Stimulated activated CD4-positive, alpha-beta T cell treated with anti-CD3 and anti-CD28 coated beads, TNF-alpha, amount 100 ng/mL, for 1 hour (primary cell): ENCODE results near the gene MMP24.
A peak's percentile ranks its signal among the peaks of the same experiment; 100 is the strongest.

ENCODE experiments used
- DNase-seq, 3 donors: peaks; one replicate each; pipeline ENCODE4 v3.0.0-alpha.2; 2020; ENCODE audit warnings: low read depth in 3 of 3, low spot score in 1 of 3

Gene MMP24

DNA sequence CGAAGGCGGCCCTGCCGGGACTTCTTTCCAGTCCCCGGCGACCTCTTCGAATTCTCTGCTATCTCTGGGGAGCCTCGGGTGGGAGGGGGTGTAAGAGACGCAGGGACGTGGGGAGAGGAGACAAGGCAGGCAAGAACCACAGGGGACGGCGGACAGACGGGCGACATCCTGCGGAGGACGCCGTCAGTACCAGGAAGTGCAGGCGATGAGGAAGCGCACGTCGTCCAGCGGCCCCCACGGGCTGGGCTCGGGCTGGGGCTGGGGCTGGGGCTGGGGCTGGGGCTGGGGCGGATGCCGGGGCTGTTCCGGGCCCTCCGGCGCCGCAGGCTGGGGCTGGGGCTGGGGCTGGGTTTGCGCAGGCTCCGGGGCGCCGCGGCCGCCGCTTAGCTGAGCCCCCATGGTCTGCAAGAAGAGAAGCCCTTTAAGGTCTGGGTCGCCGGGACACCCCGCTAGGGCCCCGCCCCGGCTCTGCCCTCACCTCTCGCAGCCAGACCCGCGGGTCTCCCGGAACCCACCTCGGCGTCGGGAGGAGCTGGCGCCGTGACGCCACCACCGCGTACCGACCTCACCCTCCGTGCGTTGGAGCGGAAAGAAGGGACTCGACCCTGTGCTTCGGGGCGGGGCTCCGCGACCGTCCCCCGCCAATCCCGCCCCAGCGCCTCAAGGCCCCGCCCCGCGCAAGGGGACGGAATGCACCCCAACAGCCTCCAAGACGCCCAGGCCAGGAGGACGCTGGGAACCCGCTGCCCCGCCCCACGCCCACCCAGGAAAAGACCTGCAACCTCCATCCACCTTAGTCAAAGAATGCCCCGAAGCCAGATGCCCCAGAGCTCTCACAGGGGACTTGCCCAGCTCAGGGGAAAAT is 51.3 kb downstream of the MMP24 start, which contains the start of gene MMP24OS:
Gene MMP24OS (minus strand): TSS at position 592 of the 865 bp plus-strand sequence. CDS start 193 bp downstream, at position 399.
- peak; percentile 69 to 78 (median 70) for DNase-seq

DNA sequence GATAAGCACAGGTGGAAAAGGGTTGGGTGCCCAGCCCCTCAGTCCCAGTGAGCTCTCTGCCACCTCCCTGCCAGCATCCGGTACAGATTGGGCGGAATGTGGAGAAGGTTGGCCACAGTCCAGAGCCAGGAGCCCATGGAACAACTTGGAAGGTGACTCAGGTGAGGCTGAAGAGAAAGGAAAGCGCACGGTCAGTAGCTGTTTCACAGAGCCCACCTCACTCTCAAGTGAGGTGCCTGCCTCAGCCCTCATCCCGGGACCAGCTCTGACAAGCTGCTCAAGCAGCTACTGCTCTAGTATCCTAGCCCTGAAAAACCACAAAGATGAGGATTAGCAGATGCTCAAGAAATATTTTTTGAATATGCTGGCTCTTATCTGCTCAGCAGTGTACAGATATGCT is 52.5 kb downstream of the MMP24 start:
- no peak for DNase-seq

DNA sequence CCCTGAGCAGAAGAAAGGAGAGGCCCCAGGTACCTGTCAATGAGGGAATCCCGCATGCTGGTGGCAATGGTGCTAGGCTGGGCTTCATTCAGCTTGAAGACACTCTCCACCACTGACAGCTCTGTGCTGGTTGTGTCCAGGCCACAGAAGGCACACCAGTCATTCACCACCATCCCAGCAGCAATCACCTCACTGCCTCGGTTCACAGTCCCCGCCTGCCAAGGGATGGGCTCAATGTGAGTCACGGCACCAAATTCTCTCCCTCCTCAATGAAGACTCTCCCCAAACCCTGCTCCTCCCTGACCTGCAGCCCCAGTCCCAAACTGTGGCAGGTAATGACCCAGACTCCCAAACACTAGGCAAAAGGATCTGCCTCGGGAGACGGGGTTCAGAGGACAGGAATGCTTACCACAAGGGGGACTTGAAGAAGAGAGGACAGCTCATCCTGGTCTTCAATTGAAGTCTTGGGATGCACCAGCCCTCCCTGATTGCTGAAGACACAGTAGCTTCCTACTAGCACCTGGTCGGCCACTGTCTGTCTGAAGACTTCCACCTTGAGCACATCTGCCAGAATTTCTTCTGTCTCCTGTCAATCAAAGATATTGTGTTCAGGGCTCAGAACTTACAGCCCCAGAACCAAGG is 53.2 kb downstream of the MMP24 start:
- DNase-seq = no peak

DNA sequence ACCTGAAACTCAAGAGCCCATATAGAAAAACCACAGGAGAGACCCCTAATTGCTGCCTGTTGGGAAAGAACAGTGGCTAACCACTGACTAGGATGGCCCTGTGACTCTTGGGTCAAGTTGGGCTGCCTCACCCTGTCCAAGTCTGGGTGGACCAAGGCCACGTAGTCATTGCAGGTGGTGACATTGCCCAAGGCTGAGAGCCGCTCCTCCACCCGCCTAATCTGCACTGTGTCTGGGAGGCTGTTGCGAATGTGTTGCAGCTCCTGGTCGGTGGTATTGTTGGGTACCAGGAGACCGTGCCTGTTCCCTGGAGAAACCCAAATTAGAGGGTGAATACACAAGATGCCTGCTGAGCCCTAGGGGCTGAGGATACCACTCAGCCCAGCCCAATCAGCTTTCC is 54.0 kb downstream of the MMP24 start:
- no peak for DNase-seq

DNA sequence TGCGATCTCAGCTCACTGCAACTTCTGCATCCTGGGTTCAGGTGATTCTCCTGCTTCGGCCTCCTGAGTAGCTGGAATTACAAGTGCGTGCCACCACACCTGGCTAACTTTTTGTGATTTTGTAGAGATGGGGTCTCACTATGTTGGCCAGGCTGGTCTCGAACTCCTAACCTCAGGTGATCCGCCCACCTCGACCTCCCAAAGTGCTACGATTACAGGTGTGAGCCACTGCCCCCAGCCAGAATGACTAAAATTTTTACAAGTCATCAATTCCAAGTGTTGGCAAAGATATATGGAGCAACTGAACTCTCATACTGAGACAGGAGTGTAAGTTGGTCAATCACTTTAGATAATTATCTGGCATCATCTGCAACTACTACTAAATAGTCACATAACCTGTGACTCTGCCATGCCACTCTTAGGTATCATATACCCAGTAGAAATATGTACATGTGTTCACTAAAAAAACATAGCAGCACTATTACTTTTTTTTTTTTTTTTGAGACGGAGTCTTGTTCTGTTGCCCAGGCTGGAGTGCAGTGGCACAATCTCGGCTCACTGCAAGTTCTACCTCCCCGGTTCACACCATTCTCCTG is 55.1 kb downstream of the MMP24 start:
- no peak for DNase-seq

DNA sequence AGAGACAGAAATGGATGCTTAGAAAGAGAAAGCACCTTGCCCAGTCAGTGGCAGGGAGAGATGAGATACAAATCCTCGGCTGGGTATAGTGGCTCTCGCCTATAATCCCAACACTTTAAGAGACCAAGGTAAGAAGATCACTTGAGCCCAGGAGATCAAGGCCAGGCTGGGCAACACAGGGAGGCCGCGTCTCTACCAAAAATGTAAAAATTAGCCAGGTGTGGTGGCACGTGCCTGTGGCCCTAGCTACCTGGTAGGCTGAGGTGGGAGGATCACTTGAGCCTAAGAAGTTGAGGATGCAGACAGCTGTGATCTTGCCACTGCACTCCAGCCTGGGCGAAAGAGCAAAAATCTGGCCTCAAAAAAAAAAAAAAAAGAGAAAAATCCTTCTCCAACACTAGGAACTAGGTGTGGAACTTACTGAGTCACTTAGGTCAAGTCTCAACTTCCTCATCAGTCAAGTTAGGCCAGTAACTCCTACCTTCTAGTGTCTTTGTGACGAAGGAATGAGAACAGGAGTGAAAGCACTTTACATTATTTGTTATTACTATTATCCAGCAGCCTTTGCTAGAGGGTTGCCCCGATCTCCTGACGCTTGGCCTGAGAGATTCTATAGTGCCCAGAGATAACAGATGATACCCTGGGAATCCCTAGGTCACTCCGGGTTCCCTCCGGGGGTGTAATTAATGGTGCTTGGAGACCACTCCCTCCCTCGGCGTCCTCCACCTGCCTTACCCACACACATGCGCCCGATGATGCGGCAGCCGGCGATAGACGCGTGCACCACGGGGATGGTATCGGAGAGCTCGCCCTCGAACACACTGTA is 57.2 kb downstream of the MMP24 start:
- no peak for DNase-seq

DNA sequence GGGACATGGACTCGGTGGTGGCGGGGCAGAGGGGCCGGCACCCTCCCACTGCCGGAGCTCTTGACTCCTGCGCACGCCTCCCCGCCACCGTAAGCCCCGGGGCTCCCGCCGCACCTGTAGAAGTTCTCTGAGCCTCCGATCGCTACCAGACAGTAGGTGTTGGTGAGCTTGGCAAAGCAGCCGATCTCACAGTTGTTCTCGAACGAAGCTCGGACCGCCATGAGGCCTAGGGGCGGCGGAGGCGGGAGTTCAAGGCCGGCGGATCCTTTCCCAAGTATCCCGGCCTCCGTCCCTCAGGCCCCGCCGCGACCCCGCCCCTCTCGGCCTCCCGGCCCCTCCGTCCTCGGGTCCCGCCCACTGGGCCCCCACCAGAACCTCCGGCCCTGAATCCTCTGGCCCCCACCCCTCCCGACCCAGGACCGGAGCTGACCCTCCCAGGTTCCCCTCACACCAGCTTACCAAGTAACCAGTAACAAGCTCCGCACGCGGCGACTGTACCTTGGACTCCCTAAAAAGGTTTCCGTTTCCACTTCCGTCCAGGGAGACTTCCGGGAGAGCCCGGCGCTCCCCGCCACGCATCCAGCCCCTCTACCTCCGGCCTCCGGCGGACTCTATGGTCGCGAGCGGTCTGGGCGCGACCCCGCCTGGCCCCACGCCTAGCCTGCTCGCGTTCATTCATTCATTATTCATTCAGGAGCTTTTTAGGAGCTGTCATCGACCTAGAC is 57.9 kb downstream of the MMP24 start, which contains the start of gene EIF6:
Gene EIF6 (minus strand): TSS at position 506 of the 725 bp plus-strand sequence. CDS start 285 bp downstream, at position 221.
- DNase-seq = peak in 2 of 3 donors; percentile 18 to 66

DNA sequence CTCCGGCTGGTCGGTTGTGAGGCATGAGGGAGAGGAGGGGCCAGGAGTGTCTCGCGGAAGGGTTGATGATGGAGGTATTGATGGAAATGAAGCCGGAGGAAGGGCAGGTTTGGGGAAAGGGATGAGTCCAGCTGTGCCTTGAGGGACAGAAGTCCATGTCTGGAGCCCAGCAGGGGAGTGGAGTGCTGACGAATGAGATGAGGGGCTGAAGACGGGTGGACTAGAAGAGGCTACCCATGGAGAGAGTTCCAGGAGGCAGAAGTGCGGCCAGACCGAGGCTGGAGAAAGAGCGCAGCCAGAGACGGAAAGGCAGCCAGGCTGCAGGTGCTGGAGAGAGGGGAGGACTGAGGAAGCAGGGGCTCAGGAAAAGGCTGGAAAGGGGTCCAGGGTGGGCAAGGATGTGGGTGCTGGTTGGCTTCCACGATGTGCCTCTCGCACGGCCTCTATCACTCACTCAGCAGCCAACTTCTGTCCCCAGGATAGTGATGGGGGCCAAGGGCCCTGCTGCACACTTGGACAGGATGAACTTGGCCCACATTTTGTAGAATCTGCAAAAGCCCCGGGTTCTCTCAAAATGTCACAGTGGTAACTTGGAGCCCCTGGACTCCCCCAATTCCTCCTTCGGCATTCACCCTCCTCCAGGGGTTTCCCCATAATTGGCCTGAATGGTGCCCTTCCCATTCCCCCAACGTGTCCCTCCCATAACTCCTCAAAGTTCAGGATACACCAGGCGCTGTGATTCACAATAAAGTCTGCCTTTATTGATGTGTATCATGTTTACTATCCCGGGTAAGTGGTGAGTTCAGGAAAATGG is 58.7 kb downstream of the MMP24 start:
- DNase-seq = no peak

DNA sequence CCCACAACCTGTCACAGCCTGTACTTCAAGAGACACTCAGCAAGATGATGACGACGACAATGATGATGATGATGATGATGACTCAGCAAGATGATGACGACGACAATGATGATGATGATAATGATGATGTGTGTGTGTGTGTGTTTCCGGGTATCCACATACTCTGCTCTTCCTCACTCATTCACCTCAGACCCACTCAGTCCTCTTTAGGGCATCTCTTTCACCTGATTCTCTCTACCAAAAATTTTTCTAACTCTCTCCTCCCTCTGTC is 59.3 kb downstream of the MMP24 start:
- no peak for DNase-seq

DNA sequence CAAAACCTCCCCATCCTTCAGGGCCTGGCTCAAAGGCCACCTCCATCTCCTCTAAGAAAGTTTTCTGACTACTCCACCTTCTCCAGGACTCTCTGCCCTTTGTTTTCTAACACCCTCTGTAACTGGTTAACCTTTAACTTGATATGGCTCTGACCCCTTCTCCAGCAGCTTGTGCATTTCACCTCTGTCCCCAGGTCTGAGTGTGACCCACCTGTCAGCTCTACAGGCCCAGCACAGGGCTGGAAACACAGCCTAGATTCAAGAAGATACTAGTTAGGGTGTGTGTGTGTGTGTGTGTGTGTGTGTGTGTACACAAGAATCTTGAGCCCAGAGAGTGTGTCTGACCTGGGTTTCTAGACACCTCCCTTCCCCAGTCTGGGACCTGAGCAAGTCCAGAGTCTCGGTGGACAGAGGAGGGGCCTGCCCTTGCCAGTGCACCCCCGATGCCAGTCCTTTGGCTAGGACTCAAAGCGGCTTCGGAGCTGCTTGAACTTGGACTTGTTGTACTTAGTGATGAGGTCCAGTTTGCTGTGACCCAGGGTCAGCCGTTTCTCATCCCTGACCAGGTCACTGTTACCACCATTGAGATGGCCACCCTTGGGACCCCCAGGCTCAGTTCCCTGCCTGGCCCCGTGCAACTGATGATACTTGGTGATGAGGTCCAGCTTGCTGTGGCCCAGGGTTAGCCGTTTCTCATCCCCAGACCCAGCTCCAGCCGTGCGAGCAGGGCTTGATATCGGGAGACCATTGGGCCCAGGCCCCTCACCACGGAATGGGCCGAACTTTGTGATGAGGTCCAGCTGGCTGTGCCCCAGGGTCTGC is 59.8 kb downstream of the MMP24 start:
- DNase-seq = no peak

DNA sequence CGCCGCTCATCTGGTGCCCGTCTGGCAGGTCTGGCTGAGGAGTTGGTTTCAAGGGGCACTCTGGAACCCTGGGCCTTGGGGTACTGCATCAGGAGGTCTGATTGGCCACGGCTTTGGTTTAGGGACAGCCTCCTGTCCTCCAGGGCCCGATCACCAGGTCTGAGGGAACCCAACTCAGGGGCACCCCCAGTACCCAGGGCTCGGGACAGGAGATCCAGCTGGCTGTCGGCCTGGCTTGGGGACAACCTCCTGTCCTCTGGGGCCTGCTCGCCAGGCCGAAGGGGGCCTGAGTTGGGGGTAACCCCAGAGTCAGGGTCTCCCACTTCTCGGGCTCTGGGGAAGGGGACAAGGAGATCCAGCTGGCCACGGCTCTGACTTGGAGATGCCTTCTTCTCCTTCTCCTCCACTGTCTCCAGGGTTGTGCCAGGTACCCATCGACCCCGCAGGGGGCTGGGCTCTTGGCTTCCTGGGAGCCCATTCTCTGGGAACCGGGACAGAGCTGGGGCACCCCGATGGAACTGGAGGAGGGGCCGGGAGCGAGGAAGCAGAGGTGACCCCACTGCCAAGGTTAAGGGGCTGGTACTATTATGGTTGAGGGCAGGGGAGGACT is 60.5 kb downstream of the MMP24 start:
- DNase-seq = no peak

DNA sequence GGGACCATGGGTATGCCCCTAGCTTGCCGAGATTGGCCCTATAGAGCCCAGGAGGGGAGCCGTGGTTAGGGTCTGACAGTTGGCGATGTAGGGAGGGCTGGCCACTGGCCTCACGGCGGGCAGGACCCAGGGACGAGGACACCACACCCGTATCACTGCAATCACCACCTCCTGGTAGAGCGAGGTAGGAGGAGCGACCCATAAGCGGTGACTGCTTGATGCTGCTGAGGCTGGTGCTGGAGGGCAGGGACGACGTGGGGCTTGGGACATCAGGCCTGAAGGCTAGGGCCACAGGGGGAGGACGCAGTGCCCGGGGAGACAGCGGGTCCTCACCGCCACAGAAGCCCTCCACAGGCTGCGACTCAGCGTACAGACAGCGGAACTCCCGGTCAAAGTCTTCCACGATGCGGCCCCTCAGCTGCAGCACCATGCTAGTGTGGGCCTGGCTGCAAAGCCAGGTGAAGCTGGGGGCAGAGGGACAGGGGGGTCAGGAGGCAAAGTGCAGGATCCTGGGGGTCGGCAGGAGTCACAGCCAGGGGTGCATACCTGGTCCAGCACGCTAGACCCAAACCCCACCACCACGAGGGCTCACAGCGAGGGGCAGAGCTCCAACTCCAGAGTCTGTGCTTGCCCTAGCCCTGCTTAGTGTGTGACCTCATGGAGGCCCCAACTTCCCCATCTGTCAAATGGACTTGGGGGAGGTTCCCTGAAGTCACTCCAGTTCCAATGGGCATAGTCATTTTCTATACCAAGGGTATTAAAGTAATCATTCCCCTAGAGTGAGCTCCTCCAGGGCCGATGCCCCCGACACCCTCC is 61.2 kb downstream of the MMP24 start:
- DNase-seq = no peak

DNA sequence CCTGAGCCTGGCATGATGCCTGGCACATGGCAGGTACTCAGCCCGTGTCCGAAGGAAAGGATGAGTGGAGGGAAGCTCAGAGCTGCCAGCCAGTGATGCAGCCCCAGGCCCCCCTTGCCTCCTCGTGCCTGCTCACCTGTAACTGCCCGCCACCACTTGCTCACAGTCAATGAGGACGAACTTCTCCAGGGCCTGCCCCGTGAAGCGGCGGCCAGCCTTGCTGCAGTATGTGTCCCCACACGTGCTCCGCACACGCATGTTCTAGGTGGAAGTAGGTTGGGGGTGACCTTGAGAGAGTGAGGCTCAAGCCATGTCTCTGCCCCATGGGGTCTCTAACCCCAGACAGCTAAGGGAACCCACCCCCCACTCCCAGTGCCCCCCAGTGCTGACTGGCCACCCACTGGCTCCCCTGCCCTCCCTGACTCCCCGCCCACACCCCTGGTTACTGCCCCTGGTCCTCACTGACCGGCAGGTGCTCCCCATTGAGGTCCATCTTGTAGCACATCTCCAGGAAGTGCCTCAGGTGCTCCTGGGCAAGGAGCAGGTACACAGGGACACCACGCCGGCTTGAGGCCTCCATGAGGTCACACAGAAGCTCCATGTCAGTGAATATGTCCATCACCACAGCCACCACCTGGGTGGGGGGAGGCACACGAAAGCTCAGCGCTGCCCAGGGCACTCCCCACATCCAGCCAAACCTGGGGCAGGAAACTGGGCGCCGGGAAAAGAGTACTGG is 62.0 kb downstream of the MMP24 start:
- no peak for DNase-seq

DNA sequence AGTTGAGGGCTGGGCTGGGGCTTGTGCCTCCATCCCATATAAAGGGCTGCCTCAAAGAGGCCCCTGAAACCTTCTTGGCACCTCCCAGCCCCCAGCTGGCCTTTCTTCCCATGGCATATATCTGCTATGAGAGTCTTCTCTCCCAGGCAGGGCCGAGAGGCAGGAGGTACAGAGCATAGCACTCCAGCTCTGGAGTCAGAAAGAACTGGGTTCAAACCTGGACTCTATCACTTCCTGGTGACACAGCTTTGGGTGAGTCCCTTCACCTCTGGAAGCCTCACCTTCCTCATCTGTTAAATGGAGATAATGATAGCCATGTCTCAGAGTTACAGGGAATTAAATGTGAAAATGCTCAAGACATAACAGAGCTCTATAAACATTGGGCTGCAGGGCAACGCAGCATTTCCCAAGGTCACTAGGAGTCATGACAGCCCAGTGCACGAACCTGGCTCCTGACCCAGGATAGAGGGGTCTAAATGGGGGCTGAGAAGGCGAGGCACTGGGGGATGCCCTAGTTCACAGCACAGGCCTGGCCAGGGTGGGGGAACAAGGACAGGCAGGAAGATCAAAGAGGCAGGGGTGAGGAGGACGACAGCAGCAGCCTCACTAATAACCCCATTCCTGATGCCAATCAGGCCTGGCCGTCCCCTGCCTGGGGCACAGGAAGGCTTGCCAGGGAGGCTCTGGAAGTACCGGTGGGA is 63.8 kb downstream of the MMP24 start:
- no peak for DNase-seq

DNA sequence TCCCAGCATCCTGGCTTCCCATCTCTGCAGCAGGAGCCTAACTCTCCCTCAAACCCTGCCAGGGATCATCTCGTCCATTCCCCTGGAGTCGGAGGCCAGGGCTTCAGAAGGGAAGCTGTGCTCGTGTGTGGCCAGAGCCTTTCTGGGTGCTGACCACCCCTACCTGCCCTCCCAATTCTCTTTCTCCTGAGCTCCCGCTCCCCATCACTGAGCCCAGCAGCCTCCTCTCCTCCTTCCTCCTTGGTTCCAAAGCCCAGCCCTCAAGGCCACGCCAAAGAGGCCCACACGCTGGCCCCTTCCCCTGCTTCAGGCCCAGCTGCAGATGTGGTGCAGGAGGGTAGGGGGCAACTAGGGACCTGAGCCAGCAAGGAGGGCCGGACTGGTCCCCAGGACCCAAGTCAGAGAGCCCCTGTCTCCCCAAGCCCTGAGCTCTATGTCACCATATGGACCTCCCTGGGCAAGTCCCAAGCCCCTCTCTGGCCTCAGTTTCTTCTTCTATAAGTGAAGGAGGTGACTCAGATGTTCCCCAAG is 64.5 kb downstream of the MMP24 start:
- DNase-seq = no peak
